K562 (cell line): ENCODE results near the gene NUAK2.

Experiments used
- CBX5 ChIP-seq: IDR thresholded peaks from 2 replicates; pipeline ENCODE4 v1.6.1; 2014; ENCODE audit warnings: low read depth, borderline replicate concordance
- EZH2 ChIP-seq: IDR thresholded peaks from 2 replicates; pipeline ENCODE4 v1.6.1; 2012; ENCODE audit warnings: low read depth, mild to moderate bottlenecking, inconsistent platforms, low read length, borderline replicate concordance
- KAT7 ChIP-seq: sonication (generic); formaldehyde crosslinking; IDR thresholded peaks from 2 replicates; pipeline ENCODE4 v1.8.0; 2022; ENCODE audit warnings: missing genetic modification reagents, mild to moderate bottlenecking, borderline replicate concordance
- KDM1A ChIP-seq, 2 experiments: fragments of 450-650 bp; IDR thresholded peaks; 2 replicates each; pipeline ENCODE4 v1.6.1; 2016; ENCODE audit warnings: mild to moderate bottlenecking in 2 of 2
- MAX ChIP-seq: sonication (generic); formaldehyde crosslinking; IDR thresholded peaks from 2 replicates; pipeline ENCODE4 v1.9.0; 2022; ENCODE audit warnings: mild to moderate bottlenecking, missing genetic modification reagents
- POLR2AphosphoS2 ChIP-seq: IDR thresholded peaks from 2 replicates; pipeline ENCODE4 v1.6.1; 2012; ENCODE audit warnings: low read length, improper control_type of control experiment
- STAG1 ChIP-seq: sonication (generic); formaldehyde crosslinking; IDR thresholded peaks from 2 replicates; pipeline ENCODE4 v1.5.0; 2020; ENCODE audit warnings: missing genetic modification reagents, borderline replicate concordance

- TF ChIP-seq MAX (CRISPR knock-in tag) (no peak), POLR2AphosphoS2 (no peak), KDM1A (IDR thresholded peaks at IDR 0.05) (no peak), KAT7 (CRISPR knock-in tag) (no peak), EZH2 (no peak), CBX5 (no peak), STAG1 (CRISPR knock-in tag) (no peak)
These were observed 22.0 kb upstream of the NUAK2 start for GRCh38 chr1:205343431-205344065.
